22Rv1 (cell line): ENCODE data around the gene TMC2.

ENCODE experiments used
- ZFX ChIP-seq: fragments of 450-650 bp; IDR thresholded peaks from 2 replicates; pipeline ENCODE4 v1.6.1; 2017; ENCODE audit warnings: antibody characterized with exemption, borderline replicate concordance
- TF ChIP-seq, protein P1 (sequence below): fragments of 450-650 bp; IDR thresholded peaks from 2 replicates; pipeline ENCODE4 v1.5.1; 2017; ENCODE audit warnings: mild to moderate bottlenecking

DNA sequence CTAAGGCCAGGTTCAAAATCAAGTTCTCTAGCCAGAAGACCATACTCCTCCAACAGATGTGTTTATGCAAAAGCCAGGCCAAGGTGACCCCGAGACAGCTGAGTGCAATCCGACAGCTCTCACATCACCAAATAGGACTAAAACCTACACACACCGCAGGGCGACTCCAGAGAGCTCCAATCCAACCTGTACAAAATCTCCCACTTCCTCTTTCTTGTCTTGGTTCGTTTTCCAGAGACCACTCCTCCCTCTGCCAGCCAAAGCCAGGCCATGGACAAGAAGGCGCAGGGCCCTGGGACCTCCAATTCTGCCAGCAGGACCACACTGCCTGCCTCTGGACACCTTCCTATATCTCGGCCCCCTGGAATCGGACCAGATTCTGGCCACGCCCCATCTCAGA lies 104.5 kb downstream of the TMC2 start:
- TF ChIP-seq, protein P1, sequence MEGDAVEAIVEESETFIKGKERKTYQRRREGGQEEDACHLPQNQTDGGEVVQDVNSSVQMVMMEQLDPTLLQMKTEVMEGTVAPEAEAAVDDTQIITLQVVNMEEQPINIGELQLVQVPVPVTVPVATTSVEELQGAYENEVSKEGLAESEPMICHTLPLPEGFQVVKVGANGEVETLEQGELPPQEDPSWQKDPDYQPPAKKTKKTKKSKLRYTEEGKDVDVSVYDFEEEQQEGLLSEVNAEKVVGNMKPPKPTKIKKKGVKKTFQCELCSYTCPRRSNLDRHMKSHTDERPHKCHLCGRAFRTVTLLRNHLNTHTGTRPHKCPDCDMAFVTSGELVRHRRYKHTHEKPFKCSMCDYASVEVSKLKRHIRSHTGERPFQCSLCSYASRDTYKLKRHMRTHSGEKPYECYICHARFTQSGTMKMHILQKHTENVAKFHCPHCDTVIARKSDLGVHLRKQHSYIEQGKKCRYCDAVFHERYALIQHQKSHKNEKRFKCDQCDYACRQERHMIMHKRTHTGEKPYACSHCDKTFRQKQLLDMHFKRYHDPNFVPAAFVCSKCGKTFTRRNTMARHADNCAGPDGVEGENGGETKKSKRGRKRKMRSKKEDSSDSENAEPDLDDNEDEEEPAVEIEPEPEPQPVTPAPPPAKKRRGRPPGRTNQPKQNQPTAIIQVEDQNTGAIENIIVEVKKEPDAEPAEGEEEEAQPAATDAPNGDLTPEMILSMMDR = no peak
- no peak for TF ChIP-seq ZFX
